ENCODE measurements around the gene TSPO2. TPM values are rescaled to one million over a fixed set of nuclear protein-coding genes. Genes with fewer than 3 reads are reported as not detected.

TSPO2 gene
- total RNA-seq, 4 donors from 2014 or later, result not detected

- TF ChIP-seq CTCF (IDR thresholded peaks at IDR 0.05; ENCODE audit: low read depth), result no peak
These were observed 12.2 kb downstream of the TSPO2 start for GRCh38 chr6:41054511-41054910.

- TF ChIP-seq CTCF (IDR thresholded peaks at IDR 0.05; ENCODE audit: low read depth), result no peak
These were observed 12.9 kb downstream of the TSPO2 start for GRCh38 chr6:41055149-41055548.

DNA sequence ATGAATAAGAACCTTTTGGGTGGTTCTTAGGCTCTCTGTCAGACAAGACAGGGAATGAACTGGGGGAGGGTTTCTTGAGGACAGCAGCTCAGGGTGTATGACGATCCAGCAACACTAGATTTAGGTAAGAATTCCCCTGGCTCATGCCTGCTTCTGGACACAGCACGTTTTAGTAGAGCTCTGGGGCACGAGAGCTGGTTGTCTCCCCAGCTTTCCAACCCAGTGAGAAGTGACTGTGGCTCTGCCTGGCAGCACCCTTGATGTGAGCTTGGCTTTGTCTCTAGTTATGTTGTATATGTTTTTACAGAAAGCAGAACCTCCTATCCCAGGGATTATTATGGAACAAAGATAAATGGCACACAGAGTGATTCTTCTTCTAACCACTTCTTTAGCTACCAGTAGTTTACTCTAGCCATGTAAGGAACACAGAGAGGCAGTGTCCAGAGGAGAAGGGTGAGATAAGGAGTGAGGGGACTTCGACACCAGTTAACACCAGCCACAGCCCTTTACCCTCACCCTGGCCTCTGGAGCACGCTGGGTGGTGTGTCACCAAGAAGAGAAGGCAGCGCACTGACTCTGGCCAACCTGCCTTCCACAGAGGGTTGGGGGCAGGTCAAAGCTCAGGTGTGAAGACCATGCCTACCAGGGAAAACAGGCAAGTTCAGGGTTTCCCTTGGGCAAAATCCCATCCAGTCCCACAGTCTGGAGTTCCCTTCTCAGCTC, 14.7 kb downstream of the TSPO2 start:
- no peak for TF ChIP-seq CTCF (IDR thresholded peaks at IDR 0.05; ENCODE audit: low read depth)

GRCh38 chr6:41058783-41059181, 16.5 kb downstream of the TSPO2 start:
- no peak for TF ChIP-seq CTCF (IDR thresholded peaks at IDR 0.05; ENCODE audit: low read depth)

- TF ChIP-seq CTCF (IDR thresholded peaks at IDR 0.05; ENCODE audit: low read depth), result no peak
These were observed 17.3 kb downstream of the TSPO2 start for GRCh38 chr6:41059556-41059955.

DNA sequence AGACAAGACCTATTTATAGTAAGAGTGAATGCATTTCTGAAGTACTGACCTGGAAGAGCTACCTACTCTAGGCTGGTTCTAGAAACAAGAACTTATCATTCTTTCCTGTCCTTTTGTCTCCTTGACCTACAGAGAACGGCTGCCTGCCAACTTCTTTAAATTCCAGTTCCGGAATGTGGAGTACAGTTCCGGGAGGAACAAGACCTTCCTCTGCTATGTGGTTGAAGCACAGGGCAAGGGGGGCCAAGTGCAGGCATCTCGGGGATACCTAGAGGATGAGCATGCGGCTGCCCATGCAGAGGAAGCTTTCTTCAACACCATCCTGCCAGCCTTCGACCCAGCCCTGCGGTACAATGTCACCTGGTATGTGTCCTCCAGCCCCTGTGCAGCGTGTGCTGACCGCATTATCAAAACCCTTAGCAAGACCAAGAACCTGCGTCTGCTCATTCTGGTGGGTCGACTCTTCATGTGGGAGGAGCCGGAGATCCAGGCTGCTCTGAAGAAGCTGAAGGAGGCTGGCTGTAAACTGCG, 19.0 kb downstream of the TSPO2 start:
- no peak for TF ChIP-seq CTCF (IDR thresholded peaks at IDR 0.05; ENCODE audit: low read depth)

- no peak for TF ChIP-seq CTCF (IDR thresholded peaks at IDR 0.05; ENCODE audit: low read depth)
These were observed 19.8 kb downstream of the TSPO2 start for GRCh38 chr6:41062056-41062455.

All from subcutaneous adipose tissue (tissue), 4 donors.